ENCODE data around the gene SLC16A7.

GRCh38 chr12:59710004-59710628, 114.3 kb downstream of the SLC16A7 start:
- no peak for TF ChIP-seq POLR2A (IDR thresholded peaks at IDR 0.05; ENCODE audit: low read depth, low read length)
- TF ChIP-seq SPI1 (IDR thresholded peaks at IDR 0.05; ENCODE audit: low read depth, low read length): no peak
- no peak for TF ChIP-seq POU2F2 (IDR thresholded peaks at IDR 0.05; ENCODE audit: low read depth, low read length)
- no peak for TF ChIP-seq POLR2AphosphoS5 (IDR thresholded peaks at IDR 0.05; ENCODE audit: low read depth, low read length)
